Measurements from ENCODE around the gene PDCD1.

The PDCD1 gene

DNA sequence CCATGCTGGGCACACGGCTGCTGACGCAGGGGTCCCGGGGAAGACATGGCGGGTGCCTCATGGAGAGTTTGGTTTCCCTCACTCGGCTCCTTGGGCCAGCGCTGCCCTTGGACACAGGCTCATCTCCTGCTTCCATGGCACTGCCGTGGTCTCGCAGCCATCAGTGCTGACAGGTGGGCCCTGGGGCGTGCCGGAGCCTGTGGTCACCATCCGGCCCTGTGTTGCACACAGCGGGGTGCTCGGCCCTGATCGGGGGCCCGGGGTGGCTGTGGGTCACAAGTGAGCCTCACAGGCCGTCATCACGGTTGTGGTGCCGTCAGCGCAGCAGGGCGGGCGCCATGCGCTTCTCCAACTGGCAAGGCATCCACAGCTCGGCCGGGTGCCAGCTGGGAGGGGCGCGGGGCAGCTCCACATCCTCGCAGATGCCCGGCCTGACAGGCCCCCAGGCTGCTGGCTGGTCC is 11.4 kb upstream of the PDCD1 start:
- TF ChIP-seq ZIC2 (tag by site-specific recombination; IDR thresholded peaks at IDR 0.05) (no peak), ZNF211 (tag by site-specific recombination; IDR thresholded peaks at IDR 0.05; ENCODE audit: low read depth) (no peak), ZNF223 (tag by site-specific recombination; IDR thresholded peaks at IDR 0.05) (no peak)
- POLR2A ChIA-PET: no interaction called here
- CTCF ChIA-PET: no interaction called here

DNA sequence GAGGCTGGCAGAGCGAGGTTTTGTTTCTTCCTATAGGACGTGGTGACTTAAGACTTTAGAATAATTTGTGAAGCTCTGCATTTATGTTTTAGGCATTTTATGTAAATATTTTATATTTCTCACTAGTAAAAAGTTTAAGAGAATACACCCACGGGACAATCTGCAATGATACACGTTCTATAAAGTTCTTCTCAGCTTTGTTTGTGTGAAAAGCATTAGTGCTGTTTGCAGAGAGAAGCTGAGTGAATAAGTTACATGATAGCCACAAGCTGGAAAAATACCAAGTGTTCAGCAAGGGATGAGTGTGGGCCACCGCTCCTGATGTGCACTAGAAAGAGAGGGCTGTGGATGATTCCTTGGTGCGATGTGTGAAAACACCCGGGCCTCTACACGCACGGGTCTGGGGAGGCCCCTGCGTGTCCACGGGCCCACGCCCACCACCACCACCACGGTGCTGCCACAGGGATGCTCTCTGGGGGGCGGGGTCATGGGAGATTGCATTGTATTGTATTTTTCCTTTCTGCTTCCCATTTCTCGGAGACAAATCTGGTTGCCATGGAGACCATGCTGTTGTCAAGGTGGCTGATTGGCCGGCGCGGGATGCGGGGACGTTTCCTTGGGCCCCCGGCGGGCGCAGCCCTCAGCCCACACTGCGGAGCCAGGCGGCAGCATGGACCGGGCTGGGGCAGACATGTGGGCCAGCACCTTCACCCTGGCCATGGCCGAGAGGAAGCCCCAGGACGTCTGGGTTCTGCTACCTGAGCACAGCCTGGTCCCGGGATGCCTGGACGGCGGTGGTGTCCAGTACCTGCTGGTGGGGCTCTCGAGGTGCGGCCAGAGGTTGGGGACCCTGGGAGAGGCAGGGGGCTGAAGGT is 10.6 kb upstream of the PDCD1 start, which contains the start of gene RTP5:
RTP5 (plus strand) TSS at position 643 of the 875 bp plus-strand sequence; CDS start at position 671, 28 bp downstream.
- no peaks in the 10 kb centered on the region for H3K4me1 ChIP-seq (ENCODE audit: control insufficient read depth, insufficient read depth, low read length)
- CTCF ChIA-PET: interaction anchor here (0.6 to 2.5 kb wide), 5 partner anchors 9 to 388 kb away, joined by 3 to 19 read pairs (median 3); no protein-coding TSS in a partner anchor
- no peak within 1 kb of the TSS for H3K27ac ChIP-seq (ENCODE audit: extremely low read depth, low read depth, low read length)
- TF ChIP-seq ZNF394 (tag by site-specific recombination; IDR thresholded peaks at IDR 0.05; ENCODE audit: borderline replicate concordance): no peak
- no peaks in the 10 kb centered on the region for H3K9me3 ChIP-seq (ENCODE audit: control insufficient read depth, insufficient read depth, low read depth, low read length)
- no peaks in the 10 kb centered on the region for H3K36me3 ChIP-seq (ENCODE audit: control insufficient read depth in 2 of 2, insufficient read depth in 1 of 2, low read length in 2 of 2)
- no peak within 1 kb of the TSS for H3K4me3 ChIP-seq (ENCODE audit: low read depth, low read length)
- POLR2A ChIA-PET: interaction anchor here (0.8 kb wide), 1 partner anchor 183 kb away, joined by 3 read pairs; the partner anchor contains the start of gene DTYMK

More for the DNA sequence above, 11.4 kb upstream of the PDCD1 start:
- no peaks in the 10 kb centered on the region for H3K9me3 ChIP-seq (ENCODE audit: control insufficient read depth, insufficient read depth, low read depth, low read length)
- no peak overlapping the region for H3K27ac ChIP-seq (ENCODE audit: extremely low read depth, low read depth, low read length)
- H3K4me3 ChIP-seq (ENCODE audit: low read depth, low read length): no peak overlapping the region
- H3K36me3 ChIP-seq (ENCODE audit: control insufficient read depth in 2 of 2, insufficient read depth in 1 of 2, low read length in 2 of 2): no peaks in the 10 kb centered on the region
- H3K4me1 ChIP-seq (ENCODE audit: control insufficient read depth, insufficient read depth, low read length): no peaks in the 10 kb centered on the region

DNA sequence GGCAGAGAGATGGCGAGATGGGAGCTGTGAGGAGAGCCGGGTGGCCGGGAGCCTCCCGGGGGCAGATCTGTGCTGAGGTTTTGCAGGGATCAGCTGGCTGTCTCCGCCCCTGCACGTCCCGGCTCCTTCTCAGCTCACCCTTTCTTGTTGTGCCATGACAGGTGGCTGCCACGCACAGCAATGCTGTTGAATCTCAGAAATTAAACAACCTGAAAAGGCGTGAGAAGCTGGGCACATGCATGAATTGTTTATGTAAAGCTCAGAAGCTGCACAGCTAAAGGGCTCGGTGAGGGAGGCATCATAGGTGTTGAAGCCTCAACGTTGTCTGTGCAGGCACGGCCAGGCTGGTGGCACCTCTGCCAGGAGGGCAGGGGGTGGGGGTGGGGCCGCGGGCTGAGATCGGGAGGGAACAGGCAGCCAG is 10.0 kb upstream of the PDCD1 start:
- H3K9me3 ChIP-seq (ENCODE audit: control insufficient read depth, insufficient read depth, low read depth, low read length): no peaks in the 10 kb centered on the region
- ChIA-PET POLR2A (interaction anchor here (0.5 to 1.1 kb wide), 3 partner anchors 182 to 243 kb away, joined by 3 read pairs; partner anchors contain the start of gene DTYMK), CTCF (interaction anchor here (0.6 to 2.5 kb wide), 7 partner anchors 10 to 387 kb away, joined by 3 to 19 read pairs (median 3); no protein-coding TSS in a partner anchor)
- H3K4me3 ChIP-seq (ENCODE audit: low read depth, low read length): no peak overlapping the region
- H3K27ac ChIP-seq (ENCODE audit: extremely low read depth, low read depth, low read length): no peak overlapping the region
- TF ChIP-seq, protein P1, sequence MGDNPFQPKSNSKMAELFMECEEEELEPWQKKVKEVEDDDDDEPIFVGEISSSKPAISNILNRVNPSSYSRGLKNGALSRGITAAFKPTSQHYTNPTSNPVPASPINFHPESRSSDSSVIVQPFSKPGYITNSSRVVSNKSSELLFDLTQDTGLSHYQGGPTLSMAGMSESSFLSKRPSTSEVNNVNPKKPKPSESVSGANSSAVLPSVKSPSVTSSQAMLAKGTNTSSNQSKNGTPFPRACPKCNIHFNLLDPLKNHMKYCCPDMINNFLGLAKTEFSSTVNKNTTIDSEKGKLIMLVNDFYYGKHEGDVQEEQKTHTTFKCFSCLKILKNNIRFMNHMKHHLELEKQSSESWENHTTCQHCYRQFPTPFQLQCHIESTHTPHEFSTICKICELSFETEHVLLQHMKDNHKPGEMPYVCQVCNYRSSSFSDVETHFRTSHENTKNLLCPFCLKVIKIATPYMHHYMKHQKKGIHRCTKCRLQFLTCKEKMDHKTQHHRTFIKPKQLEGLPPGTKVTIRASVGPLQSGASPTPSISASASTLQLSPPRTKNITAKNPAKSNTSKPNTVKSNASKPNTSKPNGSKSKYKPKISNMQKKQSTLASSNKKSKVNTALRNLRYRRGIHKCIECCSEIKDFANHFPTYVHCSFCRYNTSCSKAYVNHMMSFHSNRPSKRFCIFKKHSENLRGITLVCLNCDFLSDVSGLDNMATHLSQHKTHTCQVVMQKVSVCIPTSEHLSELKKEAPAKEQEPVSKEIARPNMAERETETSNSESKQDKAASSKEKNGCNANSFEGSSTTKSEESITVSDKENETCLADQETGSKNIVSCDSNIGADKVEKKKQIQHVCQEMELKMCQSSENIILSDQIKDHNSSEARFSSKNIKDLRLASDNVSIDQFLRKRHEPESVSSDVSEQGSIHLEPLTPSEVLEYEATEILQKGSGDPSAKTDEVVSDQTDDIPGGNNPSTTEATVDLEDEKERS (tag by site-specific recombination; IDR thresholded peaks at IDR 0.05): no peak
- TF ChIP-seq ZNF768 (tag by site-specific recombination; IDR thresholded peaks at IDR 0.05): no peak
- TF ChIP-seq ZSCAN30 (tag by site-specific recombination; IDR thresholded peaks at IDR 0.05): no peak
- no peak for TF ChIP-seq OVOL3 (tag by site-specific recombination; IDR thresholded peaks at IDR 0.05)
- TF ChIP-seq, protein P2, sequence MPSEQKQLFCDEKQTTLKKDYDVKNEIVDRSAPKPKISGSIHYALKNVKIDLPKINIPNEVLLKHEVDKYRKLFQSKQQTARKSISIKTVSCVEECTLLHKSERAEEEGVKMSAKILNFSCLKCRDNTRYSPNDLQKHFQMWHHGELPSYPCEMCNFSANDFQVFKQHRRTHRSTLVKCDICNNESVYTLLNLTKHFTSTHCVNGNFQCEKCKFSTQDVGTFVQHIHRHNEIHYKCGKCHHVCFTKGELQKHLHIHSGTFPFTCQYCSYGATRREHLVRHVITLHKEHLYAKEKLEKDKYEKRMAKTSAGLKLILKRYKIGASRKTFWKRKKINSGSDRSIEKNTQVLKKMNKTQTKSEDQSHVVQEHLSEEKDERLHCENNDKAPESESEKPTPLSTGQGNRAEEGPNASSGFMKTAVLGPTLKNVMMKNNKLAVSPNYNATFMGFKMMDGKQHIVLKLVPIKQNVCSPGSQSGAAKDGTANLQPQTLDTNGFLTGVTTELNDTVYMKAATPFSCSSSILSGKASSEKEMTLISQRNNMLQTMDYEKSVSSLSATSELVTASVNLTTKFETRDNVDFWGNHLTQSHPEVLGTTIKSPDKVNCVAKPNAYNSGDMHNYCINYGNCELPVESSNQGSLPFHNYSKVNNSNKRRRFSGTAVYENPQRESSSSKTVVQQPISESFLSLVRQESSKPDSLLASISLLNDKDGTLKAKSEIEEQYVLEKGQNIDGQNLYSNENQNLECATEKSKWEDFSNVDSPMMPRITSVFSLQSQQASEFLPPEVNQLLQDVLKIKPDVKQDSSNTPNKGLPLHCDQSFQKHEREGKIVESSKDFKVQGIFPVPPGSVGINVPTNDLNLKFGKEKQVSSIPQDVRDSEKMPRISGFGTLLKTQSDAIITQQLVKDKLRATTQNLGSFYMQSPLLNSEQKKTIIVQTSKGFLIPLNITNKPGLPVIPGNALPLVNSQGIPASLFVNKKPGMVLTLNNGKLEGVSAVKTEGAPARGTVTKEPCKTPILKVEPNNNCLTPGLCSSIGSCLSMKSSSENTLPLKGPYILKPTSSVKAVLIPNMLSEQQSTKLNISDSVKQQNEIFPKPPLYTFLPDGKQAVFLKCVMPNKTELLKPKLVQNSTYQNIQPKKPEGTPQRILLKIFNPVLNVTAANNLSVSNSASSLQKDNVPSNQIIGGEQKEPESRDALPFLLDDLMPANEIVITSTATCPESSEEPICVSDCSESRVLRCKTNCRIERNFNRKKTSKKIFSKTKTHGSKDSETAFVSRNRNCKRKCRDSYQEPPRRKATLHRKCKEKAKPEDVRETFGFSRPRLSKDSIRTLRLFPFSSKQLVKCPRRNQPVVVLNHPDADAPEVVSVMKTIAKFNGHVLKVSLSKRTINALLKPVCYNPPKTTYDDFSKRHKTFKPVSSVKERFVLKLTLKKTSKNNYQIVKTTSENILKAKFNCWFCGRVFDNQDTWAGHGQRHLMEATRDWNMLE (tag by site-specific recombination; conservative IDR thresholded peaks at IDR 0.05; ENCODE audit: low read depth): no peak
- no peak for TF ChIP-seq ZNF341 (tag by site-specific recombination; IDR thresholded peaks at IDR 0.05; ENCODE audit: low read depth)
- TF ChIP-seq, protein P3, sequence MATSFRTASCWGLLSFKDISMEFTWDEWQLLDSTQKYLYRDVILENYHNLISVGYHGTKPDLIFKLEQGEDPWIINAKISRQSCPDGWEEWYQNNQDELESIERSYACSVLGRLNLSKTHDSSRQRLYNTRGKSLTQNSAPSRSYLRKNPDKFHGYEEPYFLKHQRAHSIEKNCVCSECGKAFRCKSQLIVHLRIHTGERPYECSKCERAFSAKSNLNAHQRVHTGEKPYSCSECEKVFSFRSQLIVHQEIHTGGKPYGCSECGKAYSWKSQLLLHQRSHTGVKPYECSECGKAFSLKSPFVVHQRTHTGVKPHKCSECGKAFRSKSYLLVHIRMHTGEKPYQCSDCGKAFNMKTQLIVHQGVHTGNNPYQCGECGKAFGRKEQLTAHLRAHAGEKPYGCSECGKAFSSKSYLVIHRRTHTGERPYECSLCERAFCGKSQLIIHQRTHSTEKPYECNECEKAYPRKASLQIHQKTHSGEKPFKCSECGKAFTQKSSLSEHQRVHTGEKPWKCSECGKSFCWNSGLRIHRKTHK (tag by site-specific recombination; IDR thresholded peaks at IDR 0.05): no peak
- TF ChIP-seq MEIS1 (CRISPR knock-in tag; IDR thresholded peaks at IDR 0.05; ENCODE audit: borderline replicate concordance): no peak
- TF ChIP-seq ZNF521 (tag by site-specific recombination; IDR thresholded peaks at IDR 0.05): no peak
- TF ChIP-seq, protein P4, sequence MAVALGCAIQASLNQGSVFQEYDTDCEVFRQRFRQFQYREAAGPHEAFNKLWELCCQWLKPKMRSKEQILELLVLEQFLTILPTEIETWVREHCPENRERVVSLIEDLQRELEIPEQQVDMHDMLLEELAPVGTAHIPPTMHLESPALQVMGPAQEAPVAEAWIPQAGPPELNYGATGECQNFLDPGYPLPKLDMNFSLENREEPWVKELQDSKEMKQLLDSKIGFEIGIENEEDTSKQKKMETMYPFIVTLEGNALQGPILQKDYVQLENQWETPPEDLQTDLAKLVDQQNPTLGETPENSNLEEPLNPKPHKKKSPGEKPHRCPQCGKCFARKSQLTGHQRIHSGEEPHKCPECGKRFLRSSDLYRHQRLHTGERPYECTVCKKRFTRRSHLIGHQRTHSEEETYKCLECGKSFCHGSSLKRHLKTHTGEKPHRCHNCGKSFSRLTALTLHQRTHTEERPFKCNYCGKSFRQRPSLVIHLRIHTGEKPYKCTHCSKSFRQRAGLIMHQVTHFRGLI (tag by site-specific recombination; IDR thresholded peaks at IDR 0.05): no peak
- TF ChIP-seq, protein P5, sequence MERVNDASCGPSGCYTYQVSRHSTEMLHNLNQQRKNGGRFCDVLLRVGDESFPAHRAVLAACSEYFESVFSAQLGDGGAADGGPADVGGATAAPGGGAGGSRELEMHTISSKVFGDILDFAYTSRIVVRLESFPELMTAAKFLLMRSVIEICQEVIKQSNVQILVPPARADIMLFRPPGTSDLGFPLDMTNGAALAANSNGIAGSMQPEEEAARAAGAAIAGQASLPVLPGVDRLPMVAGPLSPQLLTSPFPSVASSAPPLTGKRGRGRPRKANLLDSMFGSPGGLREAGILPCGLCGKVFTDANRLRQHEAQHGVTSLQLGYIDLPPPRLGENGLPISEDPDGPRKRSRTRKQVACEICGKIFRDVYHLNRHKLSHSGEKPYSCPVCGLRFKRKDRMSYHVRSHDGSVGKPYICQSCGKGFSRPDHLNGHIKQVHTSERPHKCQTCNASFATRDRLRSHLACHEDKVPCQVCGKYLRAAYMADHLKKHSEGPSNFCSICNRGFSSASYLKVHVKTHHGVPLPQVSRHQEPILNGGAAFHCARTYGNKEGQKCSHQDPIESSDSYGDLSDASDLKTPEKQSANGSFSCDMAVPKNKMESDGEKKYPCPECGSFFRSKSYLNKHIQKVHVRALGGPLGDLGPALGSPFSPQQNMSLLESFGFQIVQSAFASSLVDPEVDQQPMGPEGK (tag by site-specific recombination; IDR thresholded peaks at IDR 0.05): no peak
- H3K4me1 ChIP-seq (ENCODE audit: control insufficient read depth, insufficient read depth, low read length): no peaks in the 10 kb centered on the region
- no peaks in the 10 kb centered on the region for H3K36me3 ChIP-seq (ENCODE audit: control insufficient read depth in 2 of 2, insufficient read depth in 1 of 2, low read length in 2 of 2)

All from HEK293 (cell line).